Peyer's patch (tissue), 4 donors: ENCODE results near the gene LPAR1.

Experiments
- POLR2A ChIP-seq, 2 donors: fragments of 450-650 bp; IDR thresholded peaks; one replicate each; pipeline ENCODE4 v1.5.1; 2017; ENCODE audit warnings: antibody characterized with exemption in 2 of 2, mild to moderate bottlenecking in 2 of 2, moderate library complexity in 2 of 2
- TF ChIP-seq, protein P1 (sequence below), 6 experiments: fragments of 450-650 bp in 4 of 6; fragments of 200-600 bp in 2 of 6; sonication (generic) in 1 of 6; IDR thresholded peaks; one replicate each; pipeline ENCODE4 v1.5.1; 2017 to 2019; ENCODE audit warnings: antibody characterized with exemption in 6 of 6, mild to moderate bottlenecking in 3 of 6, moderate library complexity in 1 of 6

- TF ChIP-seq, protein P1, sequence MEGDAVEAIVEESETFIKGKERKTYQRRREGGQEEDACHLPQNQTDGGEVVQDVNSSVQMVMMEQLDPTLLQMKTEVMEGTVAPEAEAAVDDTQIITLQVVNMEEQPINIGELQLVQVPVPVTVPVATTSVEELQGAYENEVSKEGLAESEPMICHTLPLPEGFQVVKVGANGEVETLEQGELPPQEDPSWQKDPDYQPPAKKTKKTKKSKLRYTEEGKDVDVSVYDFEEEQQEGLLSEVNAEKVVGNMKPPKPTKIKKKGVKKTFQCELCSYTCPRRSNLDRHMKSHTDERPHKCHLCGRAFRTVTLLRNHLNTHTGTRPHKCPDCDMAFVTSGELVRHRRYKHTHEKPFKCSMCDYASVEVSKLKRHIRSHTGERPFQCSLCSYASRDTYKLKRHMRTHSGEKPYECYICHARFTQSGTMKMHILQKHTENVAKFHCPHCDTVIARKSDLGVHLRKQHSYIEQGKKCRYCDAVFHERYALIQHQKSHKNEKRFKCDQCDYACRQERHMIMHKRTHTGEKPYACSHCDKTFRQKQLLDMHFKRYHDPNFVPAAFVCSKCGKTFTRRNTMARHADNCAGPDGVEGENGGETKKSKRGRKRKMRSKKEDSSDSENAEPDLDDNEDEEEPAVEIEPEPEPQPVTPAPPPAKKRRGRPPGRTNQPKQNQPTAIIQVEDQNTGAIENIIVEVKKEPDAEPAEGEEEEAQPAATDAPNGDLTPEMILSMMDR (IDR thresholded peaks at IDR 0.05): no peak
- no peak for TF ChIP-seq POLR2A (IDR thresholded peaks at IDR 0.05)
Observed at GRCh38 chr9:110942522-110942921, 95.7 kb downstream of the LPAR1 start.
